Fibroblast of lung (primary cell): Measurements from ENCODE around the gene OR7D4.

ENCODE experiments used
- EZH2 ChIP-seq: IDR thresholded peaks from 2 replicates; pipeline ENCODE4 v1.5.1; 2012; ENCODE audit warnings: low read length, control low read depth, mild to moderate bottlenecking; ENCODE audit errors: missing control alignments
- TF ChIP-seq, protein P1 (sequence below), 2 donors: IDR thresholded peaks in 1 of 2; conservative IDR thresholded peaks in 1 of 2; 1 replicate in 1 of 2; 2 replicates in 1 of 2; pipeline ENCODE4 v1.5.1; 2011 to 2012; ENCODE audit warnings: low read length in 2 of 2, control low read depth in 1 of 2, inconsistent platforms in 1 of 2, low read depth in 1 of 2, mild to moderate bottlenecking in 1 of 2

- TF ChIP-seq, protein P1, sequence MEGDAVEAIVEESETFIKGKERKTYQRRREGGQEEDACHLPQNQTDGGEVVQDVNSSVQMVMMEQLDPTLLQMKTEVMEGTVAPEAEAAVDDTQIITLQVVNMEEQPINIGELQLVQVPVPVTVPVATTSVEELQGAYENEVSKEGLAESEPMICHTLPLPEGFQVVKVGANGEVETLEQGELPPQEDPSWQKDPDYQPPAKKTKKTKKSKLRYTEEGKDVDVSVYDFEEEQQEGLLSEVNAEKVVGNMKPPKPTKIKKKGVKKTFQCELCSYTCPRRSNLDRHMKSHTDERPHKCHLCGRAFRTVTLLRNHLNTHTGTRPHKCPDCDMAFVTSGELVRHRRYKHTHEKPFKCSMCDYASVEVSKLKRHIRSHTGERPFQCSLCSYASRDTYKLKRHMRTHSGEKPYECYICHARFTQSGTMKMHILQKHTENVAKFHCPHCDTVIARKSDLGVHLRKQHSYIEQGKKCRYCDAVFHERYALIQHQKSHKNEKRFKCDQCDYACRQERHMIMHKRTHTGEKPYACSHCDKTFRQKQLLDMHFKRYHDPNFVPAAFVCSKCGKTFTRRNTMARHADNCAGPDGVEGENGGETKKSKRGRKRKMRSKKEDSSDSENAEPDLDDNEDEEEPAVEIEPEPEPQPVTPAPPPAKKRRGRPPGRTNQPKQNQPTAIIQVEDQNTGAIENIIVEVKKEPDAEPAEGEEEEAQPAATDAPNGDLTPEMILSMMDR (conservative IDR thresholded peaks at IDR 0.05 in 1 of 2, IDR thresholded peaks at IDR 0.05 in 1 of 2; ENCODE audit: low read depth in 1 of 2, low read length in 2 of 2), result no peak
- no peak for TF ChIP-seq EZH2
These were observed 36.4 kb downstream of the OR7D4 start for GRCh38 chr19:9183000-9183399.
